Endothelial cell (in vitro differentiated cells): ENCODE results near the gene THSD4. TPM values are rescaled to one million over a fixed set of nuclear protein-coding genes. Genes with fewer than 3 reads are reported as not detected.

ENCODE experiments used
- DNase-seq: peaks from one replicate; pipeline ENCODE4 v3.0.0; 2021; ENCODE audit warnings: low spot score
- H3K27ac Mint-ChIP-seq: one replicate; pipeline ENCODE4 v1.8.0; 2021; ENCODE audit warnings: mixed read lengths, inconsistent platforms; ENCODE audit not compliant: unreplicated experiment
- H3K27me3 Mint-ChIP-seq: one replicate; pipeline ENCODE4 v1.8.0; 2021; ENCODE audit warnings: mild to moderate bottlenecking, moderate library complexity, mixed read lengths, inconsistent platforms; ENCODE audit not compliant: unreplicated experiment
- H3K36me3 Mint-ChIP-seq: one replicate; pipeline ENCODE4 v1.8.0; 2021; ENCODE audit warnings: mild to moderate bottlenecking, low read depth, mixed read lengths, inconsistent platforms; ENCODE audit not compliant: unreplicated experiment
- H3K4me1 Mint-ChIP-seq: one replicate; pipeline ENCODE4 v1.8.0; 2021; ENCODE audit warnings: mild to moderate bottlenecking, mixed read lengths, inconsistent platforms; ENCODE audit not compliant: unreplicated experiment
- H3K4me3 Mint-ChIP-seq: one replicate; pipeline ENCODE4 v1.8.0; 2021; ENCODE audit warnings: mild to moderate bottlenecking, mixed read lengths, inconsistent platforms; ENCODE audit not compliant: unreplicated experiment
- H3K9me3 Mint-ChIP-seq: one replicate; pipeline ENCODE4 v1.8.0; 2021; ENCODE audit warnings: mixed read lengths, inconsistent platforms; ENCODE audit not compliant: unreplicated experiment
- CTCF ChIP-seq: fragments of 200-600 bp; sonication (generic); IDR thresholded peaks from one replicate; pipeline ENCODE4 v1.5.0; 2021; ENCODE audit warnings: antibody characterized with exemption; ENCODE audit not compliant: unreplicated experiment
- total RNA-seq: library from RNA; stranded (reverse); fragmentation: NEBNext Ultra II Directional; extraction: Animal tissue kit (Norgen Biotek cat#: 25700); gene quantifications from one replicate; pipeline ENCODE4 v1.2.1, GENCODE V29; 2021; ENCODE audit not compliant: unreplicated experiment

The THSD4 gene
- total RNA-seq, 1 donor from 2014 or later: 0.92 TPM

- no peaks in the 10 kb centered on the region for H3K27me3 Mint-ChIP-seq
- no peak for DNase-seq
- no peaks in the 10 kb centered on the region for H3K9me3 Mint-ChIP-seq
- TF ChIP-seq CTCF: no peak
- H3K4me1 Mint-ChIP-seq: peaks cover 7% of the 10 kb centered on the region
- H3K36me3 Mint-ChIP-seq: no peaks in the 10 kb centered on the region
- no peak overlapping the region for H3K4me3 Mint-ChIP-seq
- no peak overlapping the region for H3K27ac Mint-ChIP-seq
These were observed 233.3 kb downstream of the THSD4 start for GRCh38 chr15:71348597-71348996.

- Mint-ChIP-seq H3K9me3 (no peaks in the 10 kb centered on the region), H3K4me3 (no peak overlapping the region), H3K27ac (no peak overlapping the region), H3K4me1 (peaks cover 7% of the 10 kb centered on the region), H3K27me3 (no peaks in the 10 kb centered on the region), H3K36me3 (no peaks in the 10 kb centered on the region)
- no peak for TF ChIP-seq CTCF
- DNase-seq: no peak
These were observed 234.1 kb downstream of the THSD4 start for GRCh38 chr15:71349336-71349735.

- Mint-ChIP-seq H3K27ac (no peak overlapping the region), H3K27me3 (no peaks in the 10 kb centered on the region), H3K4me1 (peaks cover 7% of the 10 kb centered on the region), H3K9me3 (no peaks in the 10 kb centered on the region), H3K4me3 (no peak overlapping the region), H3K36me3 (no peaks in the 10 kb centered on the region)
- no peak for DNase-seq
- no peak for TF ChIP-seq CTCF
These were observed 234.7 kb downstream of the THSD4 start for GRCh38 chr15:71349736-71350526.

GRCh38 chr15:71350622-71351378 lies 235.5 kb downstream of the THSD4 start:
- H3K27me3 Mint-ChIP-seq: no peaks in the 10 kb centered on the region

More at GRCh38 chr15:71350622-71351378, 235.5 kb downstream of the THSD4 start:
- Mint-ChIP-seq H3K9me3 (no peaks in the 10 kb centered on the region), H3K27ac (no peak overlapping the region), H3K36me3 (no peaks in the 10 kb centered on the region), H3K4me3 (no peak overlapping the region), H3K4me1 (peaks cover 7% of the 10 kb centered on the region)
- no peak for TF ChIP-seq CTCF
- DNase-seq: no peak
